ENCODE data around the gene ABCA12. TPM values are rescaled to one million over a fixed set of nuclear protein-coding genes. Genes with fewer than 3 reads are reported as not detected.

ABCA12 gene
- total RNA-seq, 4 donors from 2014 or later = 70.3 to 116 (median 93.6) TPM

DNA sequence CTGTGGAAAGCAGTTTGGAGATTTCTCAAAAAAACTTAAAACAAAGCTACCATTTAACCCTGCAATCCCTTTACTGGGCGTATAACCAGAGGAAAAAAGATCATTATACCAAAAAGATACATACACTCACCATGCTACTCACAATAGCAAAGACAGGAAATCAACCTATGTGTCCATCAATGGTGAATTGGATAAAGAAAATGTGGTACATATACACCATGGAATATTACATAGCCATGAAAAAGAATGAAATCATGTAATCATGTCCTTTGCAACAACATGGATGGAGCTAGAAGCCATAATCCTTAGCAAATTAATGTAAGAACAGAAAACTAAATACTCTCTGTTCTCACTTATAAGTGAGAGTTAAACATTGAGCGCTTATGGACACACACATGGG, 18.6 kb downstream of the ABCA12 start:
- no peak for DNase-seq (ENCODE audit: low spot score in 2 of 2)
- 92 to 98% methylated on average over 2 of the region's 2 CpGs for WGBS, 2 donors
- intact Hi-C loops (cut with DNase I; ENCODE audit: low total_unique reads) = no loop called here
- TF ChIP-seq, protein P1, sequence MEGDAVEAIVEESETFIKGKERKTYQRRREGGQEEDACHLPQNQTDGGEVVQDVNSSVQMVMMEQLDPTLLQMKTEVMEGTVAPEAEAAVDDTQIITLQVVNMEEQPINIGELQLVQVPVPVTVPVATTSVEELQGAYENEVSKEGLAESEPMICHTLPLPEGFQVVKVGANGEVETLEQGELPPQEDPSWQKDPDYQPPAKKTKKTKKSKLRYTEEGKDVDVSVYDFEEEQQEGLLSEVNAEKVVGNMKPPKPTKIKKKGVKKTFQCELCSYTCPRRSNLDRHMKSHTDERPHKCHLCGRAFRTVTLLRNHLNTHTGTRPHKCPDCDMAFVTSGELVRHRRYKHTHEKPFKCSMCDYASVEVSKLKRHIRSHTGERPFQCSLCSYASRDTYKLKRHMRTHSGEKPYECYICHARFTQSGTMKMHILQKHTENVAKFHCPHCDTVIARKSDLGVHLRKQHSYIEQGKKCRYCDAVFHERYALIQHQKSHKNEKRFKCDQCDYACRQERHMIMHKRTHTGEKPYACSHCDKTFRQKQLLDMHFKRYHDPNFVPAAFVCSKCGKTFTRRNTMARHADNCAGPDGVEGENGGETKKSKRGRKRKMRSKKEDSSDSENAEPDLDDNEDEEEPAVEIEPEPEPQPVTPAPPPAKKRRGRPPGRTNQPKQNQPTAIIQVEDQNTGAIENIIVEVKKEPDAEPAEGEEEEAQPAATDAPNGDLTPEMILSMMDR (IDR thresholded peaks at IDR 0.05) = no peak
- no peak for TF ChIP-seq POLR2A (IDR thresholded peaks at IDR 0.05)
- no peak overlapping the region for H3K4me3 ChIP-seq (ENCODE audit: low read depth, poor library complexity, severe bottlenecking)

DNA sequence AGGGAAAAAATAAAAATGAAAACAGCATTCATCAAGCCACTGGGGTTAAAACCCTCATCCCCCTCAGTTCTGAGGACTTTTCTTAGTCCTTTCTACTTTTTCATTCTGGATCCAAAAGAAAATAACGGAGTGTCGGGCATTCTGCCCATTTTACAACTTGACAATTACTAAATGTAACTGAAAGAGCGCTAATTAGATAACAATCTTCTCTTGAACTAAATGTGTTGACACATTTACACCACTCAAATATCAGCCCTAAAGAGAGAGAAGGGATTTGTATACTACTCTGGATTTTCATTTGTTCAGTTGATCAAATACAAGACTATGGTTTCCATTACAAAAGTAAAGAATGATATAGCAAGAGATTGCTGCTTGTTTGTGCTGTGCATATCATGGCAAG, 27.5 kb downstream of the ABCA12 start:
- H3K4me3 ChIP-seq (ENCODE audit: low read depth, poor library complexity, severe bottlenecking) = no peak overlapping the region
- DNase-seq (ENCODE audit: low spot score in 2 of 2) = no peak
- intact Hi-C loops (cut with DNase I; ENCODE audit: low total_unique reads) = no loop called here
- no peak for TF ChIP-seq POLR2A (IDR thresholded peaks at IDR 0.05)
- 42 to 46% methylated on average over 3 of the region's 3 CpGs for WGBS, 2 donors

- peak in 1 of 2 donors; percentile 28 for DNase-seq (ENCODE audit: low spot score in 2 of 2)
- no peak for TF ChIP-seq POLR2A (IDR thresholded peaks at IDR 0.05)
- TF ChIP-seq, protein P1 (IDR thresholded peaks at IDR 0.05) = no peak
Observed at GRCh38 chr2:215107216-215108056, 31.0 kb downstream of the ABCA12 start.

GRCh38 chr2:215105607-215106354, 32.6 kb downstream of the ABCA12 start:
- intact Hi-C loops (cut with DNase I; ENCODE audit: low total_unique reads) = no loop called here
- 47 to 51% methylated on average over 5 of the region's 5 CpGs for WGBS, 2 donors
- TF ChIP-seq, protein P1 (IDR thresholded peaks at IDR 0.05) = no peak
- no peak for TF ChIP-seq POLR2A (IDR thresholded peaks at IDR 0.05)

More at GRCh38 chr2:215107216-215108056, 31.0 kb downstream of the ABCA12 start:
- 50 to 58% methylated on average over 5 of the region's 5 CpGs for WGBS, 2 donors
- H3K4me3 ChIP-seq (ENCODE audit: low read depth, poor library complexity, severe bottlenecking) = no peak overlapping the region
- intact Hi-C loops (cut with DNase I; ENCODE audit: low total_unique reads) = no loop called here

GRCh38 chr2:215104226-215104625, 34.2 kb downstream of the ABCA12 start:
- TF ChIP-seq POLR2A (IDR thresholded peaks at IDR 0.05) = no peak
- TF ChIP-seq, protein P1 (IDR thresholded peaks at IDR 0.05) = no peak
- no peak for DNase-seq (ENCODE audit: low spot score in 2 of 2)
- intact Hi-C loops (cut with DNase I; ENCODE audit: low total_unique reads) = no loop called here
- 60 to 66% methylated on average over 4 of the region's 4 CpGs for WGBS, 2 donors
- H3K4me3 ChIP-seq (ENCODE audit: low read depth, poor library complexity, severe bottlenecking) = no peak overlapping the region

More at GRCh38 chr2:215105607-215106354, 32.6 kb downstream of the ABCA12 start:
- peak in 1 of 2 donors; percentile 28 for DNase-seq (ENCODE audit: low spot score in 2 of 2)
- no peak overlapping the region for H3K4me3 ChIP-seq (ENCODE audit: low read depth, poor library complexity, severe bottlenecking)

GRCh38 chr2:215098875-215099274, 39.6 kb downstream of the ABCA12 start:
- 82 to 84% methylated on average over 6 of the region's 6 CpGs for WGBS, 2 donors
- DNase-seq (ENCODE audit: low spot score in 2 of 2) = no peak
- intact Hi-C loops (cut with DNase I; ENCODE audit: low total_unique reads) = no loop called here
- H3K4me3 ChIP-seq (ENCODE audit: low read depth, poor library complexity, severe bottlenecking) = no peak overlapping the region
- TF ChIP-seq, protein P1 (IDR thresholded peaks at IDR 0.05) = no peak
- no peak for TF ChIP-seq POLR2A (IDR thresholded peaks at IDR 0.05)

Measured in lower leg skin (tissue), 4 donors.